ENCODE data around the gene DUSP6. TPM values are rescaled to one million over a fixed set of nuclear protein-coding genes. Genes with fewer than 3 reads are reported as not detected.

DUSP6 gene
- total and polyA plus RNA-seq, 2 of the 13 experiments (the other 11 are each of a cell fraction or from before 2014, with no cell fraction given), result 40.9 to 161 TPM

DNA sequence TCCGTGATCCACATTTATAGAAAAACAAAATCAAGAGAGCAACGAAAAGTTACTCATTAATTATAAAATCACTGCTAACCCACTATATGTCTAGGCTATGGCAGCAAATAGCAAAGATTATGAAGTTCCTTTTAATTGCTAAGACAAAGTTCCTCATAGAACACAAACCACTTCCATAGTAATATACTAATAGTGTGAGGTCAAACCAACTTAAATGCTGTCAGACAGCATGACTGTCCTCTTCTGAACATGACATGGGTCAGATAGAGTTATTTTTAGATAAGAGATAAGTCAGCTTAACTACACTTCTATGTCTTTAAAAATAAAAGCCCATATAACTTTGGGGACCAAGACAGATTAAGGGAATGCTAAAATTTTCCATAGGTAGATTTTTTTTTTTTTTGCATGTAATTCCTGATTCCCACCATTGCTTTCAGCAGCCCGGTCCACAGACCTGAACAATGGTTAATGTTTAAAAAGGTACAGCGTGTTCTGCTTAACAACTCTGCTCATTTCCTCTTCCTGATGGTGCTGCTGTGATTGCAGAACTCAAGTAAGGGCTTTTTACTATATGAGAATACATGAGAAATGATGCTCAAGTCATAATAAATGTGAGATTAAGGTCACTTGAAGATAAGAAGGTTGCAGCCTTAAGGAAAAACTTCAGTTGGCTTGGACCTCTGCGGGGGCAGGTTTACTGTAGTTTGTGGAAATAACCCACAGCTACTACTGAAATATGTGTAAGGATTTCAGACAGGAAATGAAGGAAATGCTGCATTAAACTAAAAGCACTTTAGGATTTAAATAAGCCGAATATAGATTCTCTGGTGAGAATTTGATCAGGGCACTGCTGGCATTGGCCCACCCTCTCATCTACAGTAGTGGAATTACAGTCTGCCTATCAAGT is 37.7 kb upstream of the DUSP6 start (continued):
- TF ChIP-seq, protein P1, sequence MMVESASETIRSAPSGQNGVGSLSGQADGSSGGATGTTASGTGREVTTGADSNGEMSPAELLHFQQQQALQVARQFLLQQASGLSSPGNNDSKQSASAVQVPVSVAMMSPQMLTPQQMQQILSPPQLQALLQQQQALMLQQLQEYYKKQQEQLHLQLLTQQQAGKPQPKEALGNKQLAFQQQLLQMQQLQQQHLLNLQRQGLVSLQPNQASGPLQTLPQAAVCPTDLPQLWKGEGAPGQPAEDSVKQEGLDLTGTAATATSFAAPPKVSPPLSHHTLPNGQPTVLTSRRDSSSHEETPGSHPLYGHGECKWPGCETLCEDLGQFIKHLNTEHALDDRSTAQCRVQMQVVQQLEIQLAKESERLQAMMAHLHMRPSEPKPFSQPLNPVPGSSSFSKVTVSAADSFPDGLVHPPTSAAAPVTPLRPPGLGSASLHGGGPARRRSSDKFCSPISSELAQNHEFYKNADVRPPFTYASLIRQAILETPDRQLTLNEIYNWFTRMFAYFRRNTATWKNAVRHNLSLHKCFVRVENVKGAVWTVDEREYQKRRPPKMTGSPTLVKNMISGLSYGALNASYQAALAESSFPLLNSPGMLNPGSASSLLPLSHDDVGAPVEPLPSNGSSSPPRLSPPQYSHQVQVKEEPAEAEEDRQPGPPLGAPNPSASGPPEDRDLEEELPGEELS (CRISPR knock-in tag; IDR thresholded peaks at IDR 0.05), result peak; percentile 40; the same call in 1 of the 2 replicates
- TF ChIP-seq, protein P2, sequence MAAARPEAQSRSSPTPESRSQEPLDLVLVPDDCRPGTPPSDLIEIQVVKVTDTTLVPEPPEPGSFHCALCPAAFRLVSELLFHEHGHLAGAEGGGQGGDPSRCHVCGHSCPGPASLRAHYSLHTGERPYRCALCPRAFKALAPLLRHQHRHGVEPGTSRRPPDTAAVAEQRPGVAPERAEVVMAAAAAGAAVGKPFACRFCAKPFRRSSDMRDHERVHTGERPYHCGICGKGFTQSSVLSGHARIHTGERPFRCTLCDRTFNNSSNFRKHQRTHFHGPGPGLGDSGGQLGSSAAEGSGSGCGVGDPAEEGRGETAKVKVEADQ (CRISPR knock-in tag; IDR thresholded peaks at IDR 0.05; ENCODE audit: borderline replicate concordance), result 0 out of 2 replicates have a peak, but pooled peaks have one; percentile 3
- TF ChIP-seq BHLHE40 (IDR thresholded peaks at IDR 0.05; ENCODE audit: low read length) (no peak), KAT7 (CRISPR knock-in tag; IDR thresholded peaks at IDR 0.05; ENCODE audit: borderline replicate concordance) (no peak), ASH2L (IDR thresholded peaks at IDR 0.05; ENCODE audit: insufficient read length, low read depth, low read length) (peak; percentile 18), ZNF432 (CRISPR knock-in tag; IDR thresholded peaks at IDR 0.05; ENCODE audit: borderline replicate concordance) (no peak), ZNF549 (CRISPR knock-in tag; IDR thresholded peaks at IDR 0.05) (no peak), ZNF331 (CRISPR knock-in tag; IDR thresholded peaks at IDR 0.05) (0 out of 2 replicates have a peak, but pooled peaks have one; percentile 10), FOXM1 (CRISPR knock-in tag; IDR thresholded peaks at IDR 0.05) (no peak), ZNF703 (CRISPR knock-in tag; IDR thresholded peaks at IDR 0.05; ENCODE audit: borderline replicate concordance) (no peak), KLF11 (CRISPR knock-in tag; IDR thresholded peaks at IDR 0.05) (no peak), NFIC (IDR thresholded peaks at IDR 0.05; ENCODE audit: low read length) (peak; percentile 19; the same call in 1 of the 2 replicates), TEAD3 (CRISPR knock-in tag; optimal IDR thresholded peaks at IDR 0.05; ENCODE audit: borderline replicate concordance) (no peak), BRD4 (CRISPR knock-in tag; IDR thresholded peaks at IDR 0.05) (no peak), ZNF143 (CRISPR knock-in tag; IDR thresholded peaks at IDR 0.05) (no peak), TOPORS (CRISPR knock-in tag; IDR thresholded peaks at IDR 0.05) (no peak), GATAD2A (CRISPR knock-in tag; IDR thresholded peaks at IDR 0.05) (no peak; the same call in none of the 2 replicates), ZMYM2 (CRISPR knock-in tag; IDR thresholded peaks at IDR 0.05) (no peak), KDM6A (CRISPR knock-in tag; IDR thresholded peaks at IDR 0.05; ENCODE audit: low read depth) (no peak; the same call in 1 of the 2 replicates), MZF1 (CRISPR knock-in tag; IDR thresholded peaks at IDR 0.05; ENCODE audit: borderline replicate concordance) (no peak)
- TF ChIP-seq, protein P3, sequence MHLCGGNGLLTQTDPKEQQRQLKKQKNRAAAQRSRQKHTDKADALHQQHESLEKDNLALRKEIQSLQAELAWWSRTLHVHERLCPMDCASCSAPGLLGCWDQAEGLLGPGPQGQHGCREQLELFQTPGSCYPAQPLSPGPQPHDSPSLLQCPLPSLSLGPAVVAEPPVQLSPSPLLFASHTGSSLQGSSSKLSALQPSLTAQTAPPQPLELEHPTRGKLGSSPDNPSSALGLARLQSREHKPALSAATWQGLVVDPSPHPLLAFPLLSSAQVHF (CRISPR knock-in tag; IDR thresholded peaks at IDR 0.05), result no peak
- TF ChIP-seq, protein P4, sequence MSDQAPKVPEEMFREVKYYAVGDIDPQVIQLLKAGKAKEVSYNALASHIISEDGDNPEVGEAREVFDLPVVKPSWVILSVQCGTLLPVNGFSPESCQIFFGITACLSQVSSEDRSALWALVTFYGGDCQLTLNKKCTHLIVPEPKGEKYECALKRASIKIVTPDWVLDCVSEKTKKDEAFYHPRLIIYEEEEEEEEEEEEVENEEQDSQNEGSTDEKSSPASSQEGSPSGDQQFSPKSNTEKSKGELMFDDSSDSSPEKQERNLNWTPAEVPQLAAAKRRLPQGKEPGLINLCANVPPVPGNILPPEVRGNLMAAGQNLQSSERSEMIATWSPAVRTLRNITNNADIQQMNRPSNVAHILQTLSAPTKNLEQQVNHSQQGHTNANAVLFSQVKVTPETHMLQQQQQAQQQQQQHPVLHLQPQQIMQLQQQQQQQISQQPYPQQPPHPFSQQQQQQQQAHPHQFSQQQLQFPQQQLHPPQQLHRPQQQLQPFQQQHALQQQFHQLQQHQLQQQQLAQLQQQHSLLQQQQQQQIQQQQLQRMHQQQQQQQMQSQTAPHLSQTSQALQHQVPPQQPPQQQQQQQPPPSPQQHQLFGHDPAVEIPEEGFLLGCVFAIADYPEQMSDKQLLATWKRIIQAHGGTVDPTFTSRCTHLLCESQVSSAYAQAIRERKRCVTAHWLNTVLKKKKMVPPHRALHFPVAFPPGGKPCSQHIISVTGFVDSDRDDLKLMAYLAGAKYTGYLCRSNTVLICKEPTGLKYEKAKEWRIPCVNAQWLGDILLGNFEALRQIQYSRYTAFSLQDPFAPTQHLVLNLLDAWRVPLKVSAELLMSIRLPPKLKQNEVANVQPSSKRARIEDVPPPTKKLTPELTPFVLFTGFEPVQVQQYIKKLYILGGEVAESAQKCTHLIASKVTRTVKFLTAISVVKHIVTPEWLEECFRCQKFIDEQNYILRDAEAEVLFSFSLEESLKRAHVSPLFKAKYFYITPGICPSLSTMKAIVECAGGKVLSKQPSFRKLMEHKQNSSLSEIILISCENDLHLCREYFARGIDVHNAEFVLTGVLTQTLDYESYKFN (CRISPR knock-in tag; conservative IDR thresholded peaks at IDR 0.05), result peak; percentile 67
